SK-N-SH treated with all-trans-retinoic acid at 6 μM for 48 hours (cell line): ENCODE measurements around the gene STEAP2.

Experiments
- ARNTL ChIP-seq: fragments of 450-650 bp; formaldehyde crosslinking; IDR thresholded peaks from 2 replicates; pipeline ENCODE4 v1.5.0; 2020; ENCODE audit warnings: low read depth, mild to moderate bottlenecking, moderate library complexity, borderline replicate concordance
- ISL1 ChIP-seq: fragments of 250-450 bp; sonication (Bioruptor Pico); IDR thresholded peaks from 2 replicates; pipeline ENCODE4 v2.1.2; 2022; ENCODE audit warnings: mild to moderate bottlenecking, moderate library complexity
- OSR1 ChIP-seq: fragments of 250-450 bp; sonication (Bioruptor Pico); IDR thresholded peaks from 2 replicates; pipeline ENCODE4 v1.8.0; 2022; ENCODE audit warnings: moderate library complexity, mild to moderate bottlenecking, inconsistent platforms
- PPARA ChIP-seq: fragments of 250-450 bp; sonication (Bioruptor Pico); IDR thresholded peaks from 2 replicates; pipeline ENCODE4 v1.5.0; 2020; ENCODE audit warnings: mild to moderate bottlenecking, borderline replicate concordance
- RARB ChIP-seq: fragments of 250-450 bp; sonication (Bioruptor Pico); IDR thresholded peaks from 2 replicates; pipeline ENCODE4 v1.8.0; 2021; ENCODE audit warnings: mild to moderate bottlenecking, moderate library complexity
- TCF4 ChIP-seq: fragments of 250-450 bp; sonication (Bioruptor Pico); IDR thresholded peaks from 2 replicates; pipeline ENCODE4 v1.8.0; 2021; ENCODE audit warnings: mild to moderate bottlenecking, moderate library complexity, borderline replicate concordance
- TOX ChIP-seq: fragments of 250-450 bp; sonication (Bioruptor Pico); IDR thresholded peaks from 2 replicates; pipeline ENCODE4 v1.8.0; 2021; ENCODE audit warnings: mild to moderate bottlenecking, moderate library complexity, borderline replicate concordance
- ZC3H10 ChIP-seq: fragments of 250-450 bp; sonication (Bioruptor Pico); IDR thresholded peaks from 2 replicates; pipeline ENCODE4 v1.5.1; 2021; ENCODE audit warnings: mild to moderate bottlenecking, moderate library complexity
- ZFP30 ChIP-seq: fragments of 450-650 bp; formaldehyde crosslinking; IDR thresholded peaks from 2 replicates; pipeline ENCODE4 v1.5.0; 2022; ENCODE audit warnings: mild to moderate bottlenecking, moderate library complexity
- ZNF565 ChIP-seq: fragments of 450-650 bp; formaldehyde crosslinking; conservative IDR thresholded peaks from 2 replicates; pipeline ENCODE4 v1.5.0; 2020; ENCODE audit warnings: low read depth, mild to moderate bottlenecking, moderate library complexity
- ZNF70 ChIP-seq: fragments of 450-650 bp; formaldehyde crosslinking; IDR thresholded peaks from 2 replicates; pipeline ENCODE4 v1.5.0; 2020; ENCODE audit warnings: mild to moderate bottlenecking, moderate library complexity
- ZNF8 ChIP-seq: fragments of 450-650 bp; formaldehyde crosslinking; IDR thresholded peaks from 2 replicates; pipeline ENCODE4 v1.5.0; 2020; ENCODE audit warnings: mild to moderate bottlenecking, moderate library complexity
- TF ChIP-seq, protein P1 (sequence below): fragments of 250-450 bp; sonication (Bioruptor Pico); IDR thresholded peaks from 2 replicates; pipeline ENCODE4 v1.5.1; 2021; ENCODE audit warnings: mild to moderate bottlenecking, moderate library complexity

DNA sequence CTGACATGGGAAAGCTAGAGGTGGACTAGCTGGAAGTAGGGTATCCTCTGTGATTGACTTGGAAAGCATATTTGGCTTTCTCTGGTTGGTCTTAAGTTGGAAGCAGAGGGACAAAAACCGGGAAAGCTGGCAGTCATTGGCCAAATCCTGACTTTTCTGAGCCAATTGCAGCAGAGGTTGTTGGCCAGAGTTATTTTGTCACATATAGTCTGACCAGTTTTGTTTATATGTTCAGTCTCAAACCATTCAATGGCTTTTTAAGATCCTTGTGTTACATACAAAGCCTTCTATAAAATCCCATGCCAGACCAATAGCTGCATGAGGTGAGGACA lies 39.7 kb downstream of the STEAP2 start:
- TF ChIP-seq TCF4 (no peak), ARNTL (CRISPR knock-in tag) (no peak), RARB (CRISPR knock-in tag) (no peak), ZFP30 (CRISPR knock-in tag) (no peak), PPARA (no peak), ZC3H10 (CRISPR knock-in tag) (no peak), ZNF565 (CRISPR knock-in tag) (no peak), OSR1 (CRISPR knock-in tag) (no peak), ISL1 (no peak), TOX (CRISPR knock-in tag) (no peak), ZNF70 (CRISPR knock-in tag) (no peak), ZNF8 (CRISPR knock-in tag) (no peak)
- TF ChIP-seq, protein P1, sequence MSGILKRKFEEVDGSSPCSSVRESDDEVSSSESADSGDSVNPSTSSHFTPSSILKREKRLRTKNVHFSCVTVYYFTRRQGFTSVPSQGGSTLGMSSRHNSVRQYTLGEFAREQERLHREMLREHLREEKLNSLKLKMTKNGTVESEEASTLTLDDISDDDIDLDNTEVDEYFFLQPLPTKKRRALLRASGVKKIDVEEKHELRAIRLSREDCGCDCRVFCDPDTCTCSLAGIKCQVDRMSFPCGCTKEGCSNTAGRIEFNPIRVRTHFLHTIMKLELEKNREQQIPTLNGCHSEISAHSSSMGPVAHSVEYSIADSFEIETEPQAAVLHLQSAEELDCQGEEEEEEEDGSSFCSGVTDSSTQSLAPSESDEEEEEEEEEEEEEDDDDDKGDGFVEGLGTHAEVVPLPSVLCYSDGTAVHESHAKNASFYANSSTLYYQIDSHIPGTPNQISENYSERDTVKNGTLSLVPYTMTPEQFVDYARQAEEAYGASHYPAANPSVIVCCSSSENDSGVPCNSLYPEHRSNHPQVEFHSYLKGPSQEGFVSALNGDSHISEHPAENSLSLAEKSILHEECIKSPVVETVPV (CRISPR knock-in tag) = no peak
